ENCODE measurements around the gene HSPA5.
"Not testable (repeated sequence)": the region's sequence is repeated elsewhere in the genome, so short reads cannot be mapped to it uniquely, and the experiment has no call there.

The HSPA5 gene

DNA sequence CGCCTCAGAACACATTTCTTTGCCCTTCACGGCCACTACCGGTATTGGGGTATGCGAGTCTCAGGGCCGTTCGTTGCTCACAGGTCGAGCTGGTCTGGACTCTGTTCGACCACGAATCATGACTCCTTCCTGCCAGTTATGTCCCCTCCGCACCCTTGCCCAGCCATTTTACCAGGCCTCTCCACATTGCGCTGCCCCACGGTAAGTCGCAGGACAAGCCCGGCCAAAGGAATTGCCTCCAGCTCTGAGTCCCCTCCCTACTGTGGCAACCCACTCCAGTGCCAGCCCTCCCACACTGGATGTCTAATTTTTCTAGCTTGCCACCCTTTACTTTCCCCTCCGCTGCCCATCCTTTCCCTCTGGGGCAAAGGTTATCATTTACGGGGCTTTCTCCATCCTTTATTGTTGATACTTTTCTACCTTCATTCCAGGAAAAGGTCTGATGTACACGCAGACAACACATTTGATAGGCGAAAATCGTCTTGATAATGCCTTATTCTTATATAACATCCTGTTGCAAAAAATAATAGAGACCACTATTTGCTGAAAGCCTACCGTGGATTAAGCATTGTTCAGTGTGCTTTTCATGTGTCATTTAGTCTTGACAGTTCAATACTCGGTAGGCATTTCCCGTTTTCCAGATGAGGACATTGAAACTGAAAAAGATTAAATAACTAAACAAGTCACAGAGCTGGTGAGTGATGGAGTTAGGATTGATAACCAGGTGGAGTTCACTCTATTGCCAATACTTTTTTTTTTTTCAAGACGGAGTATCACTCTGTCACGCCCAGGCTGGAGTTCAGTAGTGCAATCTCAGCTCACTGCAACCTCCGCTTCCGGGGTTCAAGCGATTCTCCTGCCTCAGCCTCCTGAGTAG, 958 bp upstream of the HSPA5 start:
- no peak for DNase-seq (ENCODE audit: low read depth)

DNA sequence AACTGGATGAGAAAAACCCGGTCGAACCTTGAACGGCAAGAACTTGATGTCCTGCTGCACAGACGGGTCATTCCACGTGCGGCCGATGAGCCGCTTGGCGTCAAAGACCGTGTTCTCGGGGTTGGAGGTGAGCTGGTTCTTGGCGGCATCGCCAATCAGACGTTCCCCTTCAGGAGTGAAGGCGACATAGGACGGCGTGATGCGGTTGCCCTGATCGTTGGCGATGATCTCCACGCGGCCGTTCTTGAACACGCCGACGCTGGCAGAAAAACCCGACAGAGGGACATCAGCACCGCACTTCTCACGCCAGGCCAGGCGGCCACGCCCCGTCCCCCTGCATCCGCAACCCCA, 519 bp downstream of the HSPA5 start:
- no peak for DNase-seq (ENCODE audit: low read depth)

DNA sequence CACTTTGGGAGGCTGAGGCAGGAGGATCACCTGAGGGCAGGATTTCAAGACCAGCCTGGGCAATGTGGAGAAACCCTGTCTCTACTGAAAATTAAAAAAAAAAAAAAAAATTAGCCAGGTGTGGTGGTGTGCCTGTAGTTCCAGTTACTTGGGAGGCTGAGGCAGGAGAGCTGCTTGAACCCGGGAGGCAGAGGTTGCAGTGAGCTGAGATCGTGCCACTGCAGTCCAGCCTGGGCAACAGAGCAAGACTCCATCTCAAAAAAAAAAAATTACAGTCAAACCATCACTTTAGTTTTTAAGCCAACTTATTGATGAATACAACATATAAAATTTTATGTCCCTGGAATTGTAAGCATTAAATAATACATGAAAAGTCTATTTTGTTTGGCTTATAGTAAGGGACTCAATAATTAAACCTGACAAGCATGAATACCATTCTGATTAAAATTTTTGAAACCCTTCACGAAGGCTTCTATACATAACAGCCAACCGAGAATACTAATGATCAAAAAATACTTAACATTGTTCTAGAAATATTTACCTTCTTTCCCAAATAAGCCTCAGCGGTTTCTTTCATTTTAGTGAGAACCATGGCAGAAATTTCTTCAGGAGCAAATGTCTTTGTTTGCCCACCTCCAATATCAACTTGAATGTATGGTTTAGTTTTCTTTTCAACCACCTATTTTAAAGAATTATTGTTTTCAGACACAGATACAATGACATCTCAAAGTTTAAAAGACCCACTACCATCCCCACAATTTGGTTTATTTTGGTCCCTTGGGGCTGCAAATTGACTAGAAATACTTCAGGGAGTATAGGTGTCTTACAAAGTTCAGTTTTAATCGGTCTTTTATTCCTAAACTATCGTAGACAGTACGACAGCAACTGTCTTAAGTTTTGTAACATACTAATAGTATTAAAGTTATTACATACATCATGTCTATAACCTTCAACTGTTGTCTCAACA, 1.2 kb downstream of the HSPA5 start:
- no peak for DNase-seq (ENCODE audit: low read depth)

DNA sequence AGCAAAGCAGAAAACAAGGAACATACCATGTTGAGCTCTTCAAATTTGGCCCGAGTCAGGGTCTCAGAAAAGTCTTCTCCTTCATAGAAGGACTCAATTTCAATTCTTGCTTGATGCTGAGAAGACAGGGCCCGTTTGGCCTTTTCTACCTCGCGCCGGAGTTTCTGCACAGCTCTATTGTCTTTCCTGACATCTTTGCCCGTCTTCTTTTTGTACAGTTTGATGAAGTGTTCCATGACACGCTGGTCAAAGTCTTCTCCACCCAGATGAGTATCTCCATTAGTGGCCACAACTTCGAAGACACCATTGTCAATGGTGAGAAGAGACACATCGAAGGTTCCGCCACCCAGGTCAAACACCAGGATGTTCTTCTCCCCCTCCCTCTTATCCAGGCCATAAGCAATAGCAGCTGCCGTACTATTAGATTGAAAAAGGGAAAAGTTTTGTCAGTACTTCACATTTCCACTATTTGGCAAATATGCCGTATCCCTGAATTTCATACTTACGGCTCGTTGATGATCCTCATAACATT, 2.2 kb downstream of the HSPA5 start:
- no peak for DNase-seq (ENCODE audit: low read depth)

DNA sequence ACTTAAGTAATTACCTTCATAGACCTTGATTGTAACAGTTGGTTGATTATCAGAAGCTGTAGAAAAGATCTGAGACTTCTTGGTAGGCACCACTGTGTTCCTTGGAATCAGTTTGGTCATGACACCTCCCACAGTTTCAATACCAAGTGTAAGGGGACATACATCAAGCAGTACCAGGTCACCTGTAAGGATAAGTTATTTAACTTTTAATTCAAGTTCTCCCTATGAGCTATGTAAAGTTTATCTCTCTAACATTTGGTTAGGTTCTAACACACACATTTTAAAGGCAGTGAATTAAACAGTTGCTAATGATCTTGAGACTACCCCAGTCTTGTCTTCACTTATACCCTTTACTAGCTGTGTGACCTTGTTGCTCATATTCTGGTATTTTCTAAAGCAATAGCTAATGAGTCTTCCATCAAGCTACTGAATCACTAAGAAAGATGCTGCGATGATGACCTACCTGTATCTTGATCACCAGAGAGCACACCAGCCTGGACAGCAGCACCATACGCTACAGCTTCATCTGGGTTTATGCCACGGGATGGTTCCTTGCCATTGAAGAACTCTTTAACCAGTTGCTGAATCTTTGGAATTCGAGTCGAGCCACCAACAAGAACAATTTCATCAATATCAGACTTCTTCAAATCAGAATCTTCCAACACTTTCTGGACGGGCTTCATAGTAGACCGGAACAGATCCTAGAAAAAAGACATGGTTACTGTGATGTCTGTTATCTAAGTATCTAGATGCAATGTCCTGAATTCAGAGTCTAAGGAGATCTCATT, 2.8 kb downstream of the HSPA5 start:
- DNase-seq (ENCODE audit: low read depth) = no peak

DNA sequence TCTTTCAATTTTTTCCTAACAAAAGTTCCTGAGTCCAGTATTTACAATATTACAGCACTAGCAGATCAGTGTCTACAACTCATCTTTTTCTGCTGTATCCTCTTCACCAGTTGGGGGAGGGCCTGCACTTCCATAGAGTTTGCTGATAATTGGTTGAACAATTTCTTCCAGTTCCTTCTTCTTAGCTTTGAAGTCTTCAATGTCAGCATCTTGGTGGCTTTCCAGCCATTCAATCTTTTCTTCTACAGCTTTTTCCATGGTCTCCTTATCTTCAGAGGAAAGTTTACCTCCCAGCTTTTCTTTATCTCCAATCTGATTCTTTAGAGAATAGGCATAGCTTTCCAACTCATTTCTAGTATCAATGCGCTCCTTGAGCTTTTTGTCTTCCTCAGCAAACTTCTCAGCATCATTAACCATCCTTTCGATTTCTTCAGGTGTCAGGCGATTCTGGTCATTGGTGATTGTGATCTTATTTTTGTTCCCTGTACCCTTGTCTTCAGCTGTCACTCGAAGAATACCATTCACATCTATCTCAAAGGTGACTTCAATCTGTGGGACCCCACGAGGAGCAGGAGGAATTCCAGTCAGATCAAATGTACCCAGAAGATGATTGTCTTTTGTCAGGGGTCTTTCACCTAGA, 4.5 kb downstream of the HSPA5 start:
- DNase-seq (ENCODE audit: low read depth) = not testable (repeated sequence)

DNA sequence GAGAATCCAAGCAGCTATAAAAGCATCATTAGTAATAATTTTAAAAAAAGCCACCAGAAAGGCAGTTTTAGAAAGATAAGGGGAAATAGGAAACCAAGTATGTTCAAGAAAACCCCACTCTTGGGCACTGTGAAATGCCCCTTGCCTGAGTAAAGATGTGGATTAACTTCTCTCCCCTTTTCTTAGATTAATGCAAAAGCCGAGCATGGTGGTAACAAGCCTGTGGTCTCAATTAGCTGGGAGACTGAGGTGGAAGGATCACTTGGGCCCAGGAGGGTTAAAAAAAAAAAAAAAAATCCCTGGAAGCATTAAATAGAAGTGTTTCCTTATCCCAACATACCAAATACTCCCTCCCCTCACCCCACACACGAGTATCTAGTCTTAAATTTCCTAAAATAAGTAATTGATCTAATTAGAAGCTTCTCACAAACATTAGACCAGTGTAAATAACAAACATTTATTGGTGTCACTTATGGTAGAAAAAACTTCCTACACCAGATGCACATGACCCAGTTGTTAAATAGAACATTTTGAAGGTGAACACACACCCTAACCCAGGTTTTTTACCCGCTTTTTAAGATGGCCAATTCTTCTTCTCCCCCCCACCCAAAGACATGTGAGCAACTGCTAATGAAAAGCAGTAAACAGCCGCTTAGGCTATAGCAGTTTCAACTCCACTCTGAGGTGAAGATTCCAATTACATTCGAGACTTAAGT, 5.2 kb downstream of the HSPA5 start:
- DNase-seq (ENCODE audit: low read depth) = no peak

DNA sequence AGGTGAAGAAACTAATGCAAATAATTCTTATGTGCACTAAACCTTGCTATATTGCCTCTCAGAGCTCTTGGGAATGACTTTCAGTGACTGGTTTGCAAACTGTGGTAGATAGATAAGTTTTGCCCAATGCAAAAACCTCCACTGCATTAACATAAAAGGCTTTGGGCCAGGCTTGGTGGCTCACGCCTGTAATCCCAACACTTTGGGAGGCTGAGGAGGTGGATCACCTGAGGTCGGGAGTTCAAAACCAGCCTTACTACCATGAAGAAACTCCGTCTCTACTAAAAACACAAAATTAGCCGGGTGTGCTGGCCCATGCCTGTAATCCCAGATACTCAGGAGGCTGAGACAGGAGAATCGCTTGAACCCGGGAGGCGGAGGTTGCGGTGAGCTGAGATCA, 7.0 kb downstream of the HSPA5 start:
- DNase-seq (ENCODE audit: low read depth) = not testable (repeated sequence)

DNA sequence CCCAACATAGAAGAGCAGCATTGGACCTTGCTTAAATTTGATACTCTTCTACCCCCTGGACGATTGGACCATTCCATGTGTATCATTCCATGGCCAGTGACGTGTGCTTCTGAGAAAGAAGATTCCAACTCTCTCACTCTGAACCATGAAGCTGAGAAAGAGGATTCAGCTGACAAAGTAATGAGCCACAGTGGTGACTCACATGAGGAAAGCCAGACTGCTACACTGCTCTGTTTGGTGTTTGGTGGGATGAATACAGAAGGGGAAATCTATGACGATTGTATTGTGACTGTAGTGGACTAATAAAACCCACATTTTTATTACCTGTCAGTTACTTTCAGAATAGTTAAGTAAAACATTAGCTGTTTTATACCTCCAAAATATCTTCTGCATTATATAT, 7.5 kb downstream of the HSPA5 start:
- no peak for DNase-seq (ENCODE audit: low read depth)

DNA sequence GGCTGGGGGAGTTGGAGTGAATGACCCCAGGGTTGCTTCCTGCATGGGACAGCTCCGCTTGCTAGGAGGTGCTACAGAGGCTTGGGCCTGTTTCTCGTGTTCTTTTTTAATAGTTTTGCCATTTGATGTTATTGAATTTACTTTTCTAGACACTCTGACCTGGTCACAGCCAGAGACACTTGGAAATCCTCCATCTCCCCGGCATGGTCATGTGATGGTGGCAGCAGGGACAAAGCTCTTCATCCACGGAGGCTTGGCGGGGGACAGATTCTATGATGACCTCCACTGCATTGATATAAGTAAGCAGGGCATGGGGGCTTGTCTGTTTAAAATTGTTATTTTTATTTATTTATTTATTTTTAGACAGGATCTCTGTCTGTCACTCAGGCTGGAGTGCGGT, 13.4 kb downstream of the HSPA5 start:
- DNase-seq (ENCODE audit: low read depth) = no peak

DNA sequence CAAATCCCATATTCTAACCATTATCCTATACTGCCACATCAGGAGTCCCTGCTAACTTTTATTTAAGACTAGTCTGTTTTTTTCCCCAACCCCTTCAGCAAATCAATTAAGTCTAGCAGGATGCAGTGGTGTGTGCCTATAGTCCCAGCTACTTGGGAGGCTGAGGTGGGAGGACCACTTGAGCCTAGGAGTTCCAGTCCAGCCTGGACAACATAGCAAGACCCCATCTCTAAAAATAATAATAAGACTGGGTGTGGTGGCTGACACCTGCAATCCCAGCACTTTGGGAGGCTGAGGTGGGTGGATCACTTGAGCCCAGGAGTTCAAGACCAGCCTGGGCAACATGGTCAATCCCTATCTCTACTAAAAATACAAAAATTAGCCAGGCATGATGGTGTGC, 16.3 kb downstream of the HSPA5 start:
- not testable (repeated sequence) for DNase-seq (ENCODE audit: low read depth)

DNA sequence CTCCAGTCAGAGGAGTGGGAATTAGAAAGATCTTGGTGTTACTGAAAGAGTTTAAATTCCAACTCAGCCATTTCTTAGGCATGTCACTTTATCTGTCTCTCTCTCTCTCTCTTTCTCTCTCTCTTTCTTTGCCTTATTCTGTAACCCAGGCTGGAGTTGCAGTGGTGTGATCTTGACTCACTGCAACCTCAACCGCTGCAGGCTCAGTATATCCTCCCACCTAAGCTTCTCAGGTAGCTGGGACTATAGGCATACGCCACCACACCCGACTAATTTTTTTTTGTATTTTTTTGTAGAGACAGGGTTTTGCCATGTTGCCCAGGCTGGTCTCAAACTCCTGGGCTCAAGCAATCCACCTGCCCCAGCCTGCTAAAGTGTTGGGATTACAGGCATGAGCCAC, 22.5 kb downstream of the HSPA5 start:
- no peak for DNase-seq (ENCODE audit: low read depth)

DNA sequence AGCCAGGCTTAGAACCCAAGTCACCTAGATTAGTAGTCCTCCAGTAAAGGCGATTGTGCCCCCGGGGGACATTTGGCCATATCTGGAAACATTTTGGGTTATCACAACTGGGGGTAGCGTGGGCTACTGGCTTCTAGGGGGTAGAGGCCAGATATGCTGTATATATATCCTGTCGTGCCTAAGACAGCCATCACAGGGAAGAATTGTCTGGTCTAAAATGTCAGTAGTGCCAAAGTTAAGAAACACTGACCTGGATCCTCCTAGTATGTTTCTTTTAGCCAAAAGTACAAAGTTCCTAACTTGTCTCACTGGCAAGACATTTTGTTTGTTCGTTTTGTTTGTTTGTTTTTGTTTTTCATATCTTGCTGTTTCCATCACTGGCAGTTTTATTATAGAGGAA, 27.0 kb downstream of the HSPA5 start:
- DNase-seq (ENCODE audit: low read depth) = no peak

DNA sequence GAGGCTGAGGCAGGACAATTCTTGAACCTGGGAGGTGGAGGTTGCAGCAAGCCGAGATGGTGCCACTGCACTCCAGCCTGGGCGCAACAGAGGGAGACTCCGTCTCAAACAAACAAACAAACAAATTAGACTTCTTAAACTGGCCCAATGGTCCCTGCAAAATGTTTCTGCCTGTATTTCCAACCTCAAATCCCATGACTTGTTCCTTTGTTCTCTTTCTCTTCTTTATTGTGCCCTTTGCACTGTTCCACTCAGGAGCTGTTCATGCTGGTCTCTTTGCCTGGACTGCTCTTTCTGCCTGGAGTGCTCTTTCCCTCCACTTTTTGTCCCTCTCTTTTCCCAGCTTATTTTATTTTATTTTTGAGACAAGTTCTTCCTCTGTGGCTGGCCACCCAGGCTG, 36.7 kb downstream of the HSPA5 start:
- DNase-seq (ENCODE audit: low read depth) = no peak

DNA sequence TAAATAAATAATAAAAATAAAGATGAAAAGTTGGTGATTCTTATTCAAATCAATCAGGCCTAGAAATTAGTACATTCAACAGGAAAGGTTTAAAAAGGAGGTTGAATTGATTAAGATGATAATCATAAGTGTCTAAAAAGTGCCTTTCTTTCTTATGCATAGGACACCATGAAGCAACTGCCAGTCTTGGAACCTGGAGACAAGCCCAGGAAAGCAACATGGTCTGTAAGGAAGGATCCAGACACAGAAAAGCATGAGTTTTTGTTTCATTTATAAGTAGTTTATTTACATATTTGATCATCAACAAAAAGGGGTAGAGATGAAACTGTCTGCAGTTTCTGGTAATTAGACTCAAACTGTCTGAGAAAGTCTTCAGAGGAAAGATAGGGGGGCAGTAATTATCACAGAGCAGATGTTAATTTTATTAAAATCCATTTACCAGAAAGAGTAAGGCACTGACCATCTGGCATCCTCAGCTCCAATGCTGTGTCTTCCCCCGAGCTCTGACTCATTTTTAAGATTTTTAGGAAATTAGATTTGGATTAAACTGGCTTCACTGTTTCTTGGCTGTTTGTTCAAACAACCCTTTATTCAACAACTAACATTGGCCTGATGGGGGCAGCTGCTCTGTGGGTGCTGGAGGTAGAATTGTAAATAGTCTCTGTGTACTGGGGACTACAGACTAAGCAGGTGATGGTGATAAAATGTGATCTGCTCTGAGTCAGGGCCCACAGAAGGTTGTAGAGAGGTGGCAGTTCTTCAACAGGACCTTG, 38.1 kb downstream of the HSPA5 start:
- no peak for DNase-seq (ENCODE audit: low read depth)

DNA sequence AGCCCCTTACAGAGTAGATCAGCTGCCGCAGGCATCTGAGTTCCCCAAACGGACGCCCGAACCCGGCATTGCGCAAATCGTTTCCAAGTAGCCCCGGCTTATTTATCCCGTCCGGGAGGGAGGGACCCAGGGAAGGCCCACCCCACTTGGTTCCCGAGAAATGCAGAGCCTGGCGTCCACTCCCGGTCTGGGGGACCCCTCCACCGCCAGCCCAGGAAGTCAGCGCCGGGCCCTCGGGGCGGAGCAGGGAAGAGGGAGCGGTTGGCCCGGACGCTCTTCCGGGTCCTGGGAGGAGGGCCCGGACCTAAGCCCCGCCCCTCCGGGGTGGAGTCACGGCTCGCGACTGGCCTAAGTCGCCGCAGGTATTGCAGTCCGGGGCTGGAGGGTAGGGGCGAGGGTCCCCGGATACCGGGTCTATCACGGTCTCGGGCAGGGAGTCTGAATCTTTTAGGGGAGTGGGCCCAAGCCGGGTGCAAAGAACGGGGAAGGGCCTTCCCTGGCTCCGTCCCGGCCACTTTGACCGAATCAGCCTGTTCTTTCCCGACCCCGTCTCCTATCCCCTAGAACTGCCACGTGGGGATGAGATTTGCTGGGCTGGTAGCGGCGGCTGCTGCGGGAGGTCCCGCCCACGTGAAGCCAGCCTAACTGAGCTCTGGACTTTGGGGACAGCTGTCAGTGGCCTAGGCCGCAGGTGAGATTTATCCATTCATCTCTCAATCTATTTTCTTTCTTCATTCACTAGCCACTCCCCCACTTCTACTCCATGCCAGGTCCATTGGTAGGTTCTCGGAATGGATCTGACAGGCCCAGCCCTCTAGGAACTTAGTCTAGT, 40.7 kb downstream of the HSPA5 start, which contains the start of gene RABEPK:
RABEPK (plus strand) TSS at position 327 of the 832 bp plus-strand sequence. CDS start 2,472 bp downstream, outside the sequence.
- DNase-seq (ENCODE audit: low read depth) = peak; percentile 88

DNA sequence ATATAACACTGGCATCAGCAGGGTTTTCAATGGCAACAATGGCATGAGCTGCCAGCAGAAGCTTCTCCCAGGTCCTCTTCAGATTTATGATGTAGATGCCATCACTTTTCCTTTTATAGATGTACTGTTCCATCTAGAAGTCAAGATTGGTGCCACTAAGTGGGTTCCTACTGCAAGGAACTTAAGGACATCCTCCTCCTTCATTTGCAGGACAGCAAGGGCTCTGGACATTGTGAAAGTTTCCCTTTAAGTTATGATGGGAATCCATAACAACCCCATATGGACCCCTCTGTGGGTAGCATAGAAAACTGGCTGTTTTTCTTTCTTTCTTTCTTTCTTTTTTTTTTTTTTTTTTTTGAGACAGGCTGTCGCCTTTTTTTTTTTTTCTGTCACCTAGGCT, 45.6 kb downstream of the HSPA5 start:
- DNase-seq (ENCODE audit: low read depth) = not testable (repeated sequence)

DNA sequence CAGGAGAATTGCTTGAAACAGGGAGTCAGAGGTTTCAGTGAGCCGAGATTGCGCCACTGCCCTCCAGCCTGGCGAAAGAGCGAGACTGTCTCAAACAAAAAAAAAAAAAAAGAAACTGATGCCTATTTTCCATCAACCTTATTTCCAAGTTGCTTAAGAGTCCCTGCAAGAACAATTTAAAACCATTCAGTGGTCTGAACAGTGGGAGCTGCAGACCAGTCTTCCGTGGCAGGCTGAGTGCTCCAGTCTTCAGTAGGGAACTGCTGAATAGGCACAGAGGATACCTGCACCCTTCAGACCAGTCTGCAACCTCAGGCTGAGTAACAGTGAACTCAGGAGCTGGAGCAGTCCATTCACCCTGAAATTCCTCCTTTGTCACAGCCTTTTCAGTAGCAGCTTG, 46.7 kb downstream of the HSPA5 start:
- DNase-seq (ENCODE audit: low read depth) = not testable (repeated sequence)

DNA sequence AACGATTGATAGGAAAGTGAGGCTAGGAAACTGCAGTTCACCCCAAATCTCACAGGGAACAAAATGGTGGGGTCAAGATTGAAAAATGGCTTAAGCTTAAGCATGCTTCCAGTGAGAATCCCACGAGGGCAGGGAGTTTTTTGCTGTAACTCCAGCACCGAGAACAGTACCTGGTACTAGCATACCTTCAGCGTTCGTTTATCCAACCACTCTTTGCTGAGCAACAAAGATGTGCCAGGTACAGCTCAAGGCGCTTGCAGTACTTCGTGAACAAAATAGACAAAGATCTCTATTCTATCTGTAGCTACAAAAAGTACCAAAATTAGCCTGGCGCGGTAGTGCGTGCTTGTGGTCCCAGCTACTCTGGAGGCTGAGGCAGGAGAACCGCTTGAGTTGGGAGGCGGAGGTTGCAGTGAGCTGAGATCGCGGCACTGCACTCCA, 50.8 kb downstream of the HSPA5 start:
- no peak for DNase-seq (ENCODE audit: low read depth)

Data from stimulated activated CD8-positive, alpha-beta memory T cell treated with anti-CD3 and anti-CD28 coated beads, Interleukin-4, amount 100 ng/mL, for 24 hours (primary cell).